GM12878 (cell line): ENCODE results near the gene GNLY. TPM values are rescaled to one million over a fixed set of nuclear protein-coding genes. Genes with fewer than 3 reads are reported as not detected.

Source experiments
- ATAC-seq: fragments of 200-7000 bp; cut with Tn5 transposase; 3 replicates; pipeline ENCODE4 v1.9.1; 2020; ENCODE audit warnings: mild to moderate bottlenecking, moderate library complexity
- BruUV-seq: library from RNA; stranded (reverse); fragments of 400-500 nt; replicated peaks from 2 replicates; lab custom pipeline; 2021; lab: Mats Ljungman, UMichigan
- CTCF ChIA-PET: fragments of 300-600 bp; sonication (Branson Sonifier 250); formaldehyde crosslinking; extraction: SDS; loops from one replicate; lab custom pipeline; 2021; ENCODE audit warnings: inconsistent platforms; lab: Yijun Ruan, JAX
- POLR2A ChIA-PET: fragments of 350-600 bp; formaldehyde crosslinking; extraction: SDS; loops from one replicate; lab custom pipeline; 2021; ENCODE audit warnings: inconsistent platforms; lab: Charles Lee
- RAD21 ChIA-PET: fragments of 300-600 bp; sonication (Branson Sonifier 250); formaldehyde crosslinking; loops from one replicate; lab custom pipeline; 2023; ENCODE audit warnings: antibody characterized with exemption; ENCODE audit not compliant: unreplicated experiment; lab: Charles Lee
- SMC1A ChIA-PET: fragments of 300-600 bp; sonication (Branson Sonifier 250); formaldehyde crosslinking; loops from one replicate; lab custom pipeline; 2023; ENCODE audit not compliant: unreplicated experiment, uncharacterized antibody; lab: Charles Lee
- DNase-seq: peaks from one replicate; pipeline ENCODE4 v3.0.0-alpha.2; 2011; ENCODE audit warnings: low read depth, low spot score
- FAIRE-seq: peaks from 3 replicates; lab custom pipeline; 2011; peaks lifted over from hg19 to GRCh38; lab: Jason Lieb, UNC
- H2AFZ ChIP-seq: 2 replicates; pipeline ENCODE4 v1.6.0; 2011; ENCODE audit warnings: low read depth, low read length, control low read depth; ENCODE audit not compliant: control insufficient read depth
- H3K27ac ChIP-seq: 2 replicates; pipeline ENCODE4 v1.5.1; 2011; ENCODE audit warnings: control low read depth; ENCODE audit not compliant: control insufficient read depth, insufficient read depth
- H3K27me3 ChIP-seq, 2 experiments: replicated peaks in 1 of 2; 2 replicates each; pipeline versions ENCODE4 v1.6.0 to v1.6.1; 2011; ENCODE audit warnings: low read length in 1 of 2; ENCODE audit not compliant: control insufficient read depth in 2 of 2, insufficient read depth in 2 of 2
- H3K36me3 ChIP-seq, 2 experiments: 2 replicates each; pipeline ENCODE4 v1.5.1; 2011; ENCODE audit warnings: low read length in 1 of 2; ENCODE audit not compliant: control insufficient read depth in 2 of 2, insufficient read depth in 2 of 2
- H3K4me1 ChIP-seq: 2 replicates; pipeline ENCODE4 v1.6.1; 2011; ENCODE audit warnings: mild to moderate bottlenecking, low read length, moderate library complexity, mixed read lengths; ENCODE audit not compliant: control insufficient read depth, insufficient read depth
- H3K4me2 ChIP-seq: 2 replicates; pipeline ENCODE4 v1.6.0; 2011; ENCODE audit warnings: control low read depth; ENCODE audit not compliant: control insufficient read depth, insufficient read depth
- H3K4me3 ChIP-seq: fragments of 200-600 bp; sonication (generic); 2 replicates; pipeline ENCODE4 v1.5.1; 2016
- H3K79me2 ChIP-seq: 2 replicates; pipeline ENCODE4 v1.6.0; 2011; ENCODE audit warnings: low read length; ENCODE audit not compliant: control insufficient read depth, insufficient read depth
- H3K9ac ChIP-seq: 2 replicates; pipeline ENCODE4 v1.8.0; 2011; ENCODE audit warnings: low read length, control low read depth, mixed read lengths; ENCODE audit not compliant: control insufficient read depth, insufficient read depth
- H3K9me3 ChIP-seq: replicated peaks from 3 replicates; pipeline ENCODE4 v1.5.1; 2011; ENCODE audit warnings: mild to moderate bottlenecking, low read length; ENCODE audit not compliant: control insufficient read depth, insufficient read depth
- H4K20me1 ChIP-seq: 2 replicates; pipeline ENCODE4 v1.6.0; 2011; ENCODE audit not compliant: control insufficient read depth, insufficient read depth
- ASH2L ChIP-seq: fragments of 300-600, 200-600 bp; sonication (generic); IDR thresholded peaks from 2 replicates; pipeline ENCODE4 v1.6.1; 2017; ENCODE audit warnings: low read depth, mild to moderate bottlenecking, borderline replicate concordance
- EED ChIP-seq: sonication (generic); IDR thresholded peaks from 2 replicates; pipeline ENCODE4 v1.6.1; 2016; ENCODE audit warnings: antibody characterized with exemption, low read depth
- FOXK2 ChIP-seq: fragments of 450-650 bp; IDR thresholded peaks from 2 replicates; pipeline ENCODE4 v1.6.1; 2017; ENCODE audit warnings: mild to moderate bottlenecking, moderate library complexity
- IRF4 ChIP-seq: IDR thresholded peaks from 2 replicates; pipeline ENCODE4 v1.6.1; 2011; ENCODE audit warnings: low read depth, low read length
- PML ChIP-seq: IDR thresholded peaks from 2 replicates; pipeline ENCODE4 v1.6.1; 2012; ENCODE audit warnings: low read length, inconsistent platforms
- RAD51 ChIP-seq: fragments of 450-650 bp; IDR thresholded peaks from 2 replicates; pipeline ENCODE4 v1.6.1; 2016; ENCODE audit warnings: moderate library complexity, mild to moderate bottlenecking, inconsistent platforms
- RCOR1 ChIP-seq: conservative IDR thresholded peaks from 2 replicates; pipeline ENCODE4 v1.6.1; 2012; ENCODE audit warnings: low read depth, low read length, improper control_type of control experiment
- SMARCA5 ChIP-seq: fragments of 450-650 bp; IDR thresholded peaks from 2 replicates; pipeline ENCODE4 v1.6.1; 2017; ENCODE audit warnings: mild to moderate bottlenecking
- TCF7 ChIP-seq: IDR thresholded peaks from 2 replicates; pipeline ENCODE4 v1.6.1; 2014; ENCODE audit warnings: antibody characterized with exemption, borderline replicate concordance
- YBX1 ChIP-seq: fragments of 450-650 bp; IDR thresholded peaks from 2 replicates; pipeline ENCODE4 v1.6.1; 2016; ENCODE audit warnings: antibody characterized with exemption
- ZBED1 ChIP-seq: IDR thresholded peaks from 2 replicates; pipeline ENCODE4 v1.6.1; 2016; ENCODE audit warnings: borderline replicate concordance
- ZNF217 ChIP-seq: fragments of 450-650 bp; IDR thresholded peaks from 2 replicates; pipeline ENCODE4 v1.6.1; 2017; ENCODE audit warnings: antibody characterized with exemption, mild to moderate bottlenecking
- ZNF24 ChIP-seq: fragments of 450-650 bp; IDR thresholded peaks from 2 replicates; pipeline ENCODE4 v1.6.1; 2017; ENCODE audit warnings: antibody characterized with exemption, mild to moderate bottlenecking
- WGBS: methylation state at CpG from one replicate; pipeline ENCODE4 v1.1.6; 2016; ENCODE audit warnings: low lambda C conversion rate; ENCODE audit not compliant: insufficient replicate concordance, insufficient coverage; ENCODE audit errors: missing lambda C conversion rate; 5-methylcytosine and 5-hydroxymethylcytosine counted together
- in situ Hi-C: fragments of 300-500 bp; cut with MboI; formaldehyde crosslinking; loops from 9 replicates; pipeline ENCODE4 v1.14.3; 2018; ENCODE audit warnings: mixed read lengths
- intact Hi-C: fragments of 100-400 bp; cut with micrococcal nuclease; formaldehyde crosslinking; loops from one replicate; pipeline ENCODE4 v1.14.2; 2022; ENCODE audit not compliant: unreplicated experiment
- polyA plus RNA-seq, 11 experiments: library from polyadenylated mRNA; depleted of rRNA in 4 of 11; unstranded in 6 of 11; stranded (reverse) in 5 of 11; fragments of >200 nt; fragmentation: Nextera tagmentation in 4 of 11; fragmentation: Illumina TruSeq in 1 of 11; extraction: Ambion mirVana in 4 of 11; extraction: Trizol in 1 of 11; gene quantifications; 1 replicate in 1 of 11; 2 replicates in 10 of 11; pipeline versions ENCODE4 v1.2.1 to v1.2.3, GENCODE V29; 2011 to 2016; ENCODE audit warnings: inconsistent platforms in 2 of 11, missing spikeins in 2 of 11, low read depth in 1 of 11
- total RNA-seq, 4 experiments: library from RNA; depleted of rRNA in 3 of 4; stranded (reverse); fragments of >200 nt in 3 of 4; fragmentation: Illumina TruSeq in 1 of 4; extraction: Trizol in 1 of 4; gene quantifications; 2 replicates each; pipeline versions ENCODE4 v1.2.1 to v1.2.3, GENCODE V29; 2013 to 2021
- TF ChIP-seq, protein P1 (sequence below): fragments of 450-650 bp; IDR thresholded peaks from 2 replicates; pipeline ENCODE4 v1.6.1; 2017; ENCODE audit warnings: mild to moderate bottlenecking, low read depth, inconsistent platforms; ENCODE audit not compliant: poor library complexity, severe bottlenecking

The GNLY gene
- total and polyA plus RNA-seq, 10 of the 15 experiments (the other 5 are each of a cell fraction or from before 2014, with no cell fraction given), result 0.18 to 0.42 TPM; not detected in 8

DNA sequence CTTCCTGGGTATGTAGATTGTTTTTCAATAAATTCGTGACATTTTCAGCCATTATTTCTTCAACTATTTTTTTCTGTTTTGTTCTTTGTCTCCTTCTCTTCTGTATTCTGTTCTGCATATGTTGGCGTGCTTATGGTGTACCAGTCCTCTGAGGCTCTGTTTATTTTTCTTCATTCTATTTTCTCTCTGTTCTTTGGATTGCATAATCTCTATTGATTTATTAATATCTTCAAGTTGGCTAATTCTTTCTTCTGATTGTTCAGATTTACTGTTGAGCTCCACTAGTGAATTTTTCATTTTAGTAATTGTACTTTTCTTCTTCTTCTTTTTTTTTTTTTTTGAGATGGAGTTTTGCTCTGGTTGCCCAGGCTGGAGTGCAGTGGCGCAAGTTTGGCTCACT, 9.9 kb downstream of the GNLY start:
- H3K4me3 ChIP-seq, result no peak overlapping the region
- ChIA-PET POLR2A (interaction anchor here (0.6 to 1.7 kb wide), 5 partner anchors 35 to 342 kb away, joined by 3 to 8 read pairs (median 3); no protein-coding TSS in a partner anchor), CTCF (interaction anchor here (1.2 to 10.2 kb wide), 10 partner anchors 11 to 375 kb away, joined by 3 to 194 read pairs (median 16); partner anchors contain the start of genes GNLY and MAT2A), SMC1A (interaction anchor here (0.6 to 9.8 kb wide), 19 partner anchors 11 to 402 kb away, joined by 3 to 75 read pairs (median 5); partner anchors contain the start of genes GNLY, POLR1A and PTCD3)
- no peak overlapping the region; the same call in 1 of the 2 replicates for H3K27ac ChIP-seq
- 50% methylated on average over 2 of the region's 3 CpGs for WGBS
- peak; percentile 33; the same call in 1 of the 2 replicates for TF ChIP-seq YBX1
- no peak for TF ChIP-seq ZNF217
- TF ChIP-seq, all 136 proteins: peak for 1
- H3K36me3 ChIP-seq, result no peaks in the 10 kb centered on the region
- H3K9ac ChIP-seq, result no peak overlapping the region
- no TSS peak for BruUV-seq
- H4K20me1 ChIP-seq, result no peaks in the 10 kb centered on the region
- in situ Hi-C loops, result no loop called here
- no peak overlapping the region for H2AFZ ChIP-seq
- intact Hi-C loops, result no loop called here
- ATAC-seq, result no peak
- H3K4me2 ChIP-seq, result no peak overlapping the region
- H3K79me2 ChIP-seq, result no peaks in the 10 kb centered on the region
- no peaks in the 10 kb centered on the region for H3K9me3 ChIP-seq
- H3K27me3 ChIP-seq, result no peaks in the 10 kb centered on the region
- FAIRE-seq, result no peak
- RAD21 ChIA-PET, result interaction anchor here (0.8 to 6.5 kb wide), 10 partner anchors 22 to 375 kb away, joined by 3 to 94 read pairs (median 3); no protein-coding TSS in a partner anchor
- DNase-seq, result no peak
- H3K4me1 ChIP-seq, result peaks cover 21% of the 10 kb centered on the region

DNA sequence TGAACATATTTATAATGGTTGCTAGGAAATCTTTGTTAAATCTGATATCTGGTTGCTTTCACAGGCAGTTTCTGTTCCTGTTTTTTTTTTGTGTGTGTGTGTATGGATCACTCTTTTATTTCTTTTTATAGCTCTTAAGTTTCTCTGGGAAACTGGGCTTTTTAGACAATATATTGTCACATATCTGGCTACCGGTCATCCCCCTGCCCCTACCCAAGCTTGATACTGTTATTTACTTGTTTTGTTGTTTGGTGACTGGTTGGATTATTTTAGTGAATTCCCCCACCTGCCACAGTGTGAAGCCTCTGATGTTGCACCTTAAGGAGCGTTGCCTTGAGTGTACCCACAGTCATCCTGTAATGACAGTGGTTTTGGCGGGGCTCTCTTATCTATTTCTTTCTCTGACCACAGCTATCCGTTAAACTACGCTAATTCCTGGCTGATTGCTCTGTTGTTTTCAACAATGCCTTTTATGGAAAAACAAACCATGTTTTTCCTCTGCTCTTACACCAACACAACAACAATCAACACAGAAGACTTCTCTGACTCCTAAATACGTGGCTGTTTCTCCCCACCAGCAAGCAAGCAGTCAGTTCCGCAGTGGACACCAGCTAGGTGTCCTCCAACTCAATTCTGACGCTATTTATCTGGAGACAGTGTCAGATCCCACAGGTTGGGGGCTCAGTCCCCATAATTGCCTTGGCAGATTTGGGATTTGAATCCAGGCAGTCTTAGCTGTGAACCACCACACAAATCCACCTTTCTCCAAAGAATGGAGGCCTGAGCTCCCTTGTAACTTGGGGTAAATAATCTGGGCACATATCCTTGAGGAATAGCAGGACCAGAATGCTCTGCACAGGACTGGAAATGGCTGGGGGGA, 10.9 kb downstream of the GNLY start:
- CTCF ChIA-PET, result interaction anchor here (0.9 to 10.2 kb wide), 23 partner anchors 7 to 374 kb away, joined by 3 to 194 read pairs (median 5); partner anchors contain the start of genes GNLY, MAT2A and SFTPB
- H3K4me1 ChIP-seq, result peaks cover 21% of the 10 kb centered on the region
- H4K20me1 ChIP-seq, result no peaks in the 10 kb centered on the region
- in situ Hi-C loops (loop anchor here (5.0 kb wide), 1 partner anchor 68 kb away; no protein-coding TSS in a partner anchor), intact Hi-C loops (loop anchor here (5.0 kb wide), 1 partner anchor 283 kb away; no protein-coding TSS in a partner anchor)
- H3K27ac ChIP-seq, result peak overlapping the region; percentile 70
- RAD21 ChIA-PET, result interaction anchor here (0.7 to 6.5 kb wide), 18 partner anchors 13 to 374 kb away, joined by 3 to 94 read pairs (median 4); no protein-coding TSS in a partner anchor
- DNase-seq (peak; percentile 63), FAIRE-seq (peak; percentile 92), ATAC-seq (peak; percentile 88)
- no peaks in the 10 kb centered on the region for H3K36me3 ChIP-seq
- H3K4me3 ChIP-seq, result peak overlapping the region; percentile 37; the same call in 1 of the 2 replicates
- no peaks in the 10 kb centered on the region for H3K9me3 ChIP-seq
- H3K4me2 ChIP-seq, result peak overlapping the region; percentile 79
- no peaks in the 10 kb centered on the region for H3K79me2 ChIP-seq
- H3K27me3 ChIP-seq, result no peaks in the 10 kb centered on the region
- POLR2A ChIA-PET, result interaction anchor here (0.5 to 1.7 kb wide), 6 partner anchors 20 to 286 kb away, joined by 3 to 8 read pairs (median 4); partner anchors contain the start of gene SH2D6
- H2AFZ ChIP-seq, result peak overlapping the region; percentile 60
- SMC1A ChIA-PET, result interaction anchor here (0.7 to 9.8 kb wide), 21 partner anchors 8 to 393 kb away, joined by 3 to 75 read pairs (median 5); partner anchors contain the start of gene GNLY
- 24% methylated on average over 8 of the region's 8 CpGs for WGBS
- BruUV-seq, result no TSS peak
- peak overlapping the region; percentile 40 for H3K9ac ChIP-seq
- TF ChIP-seq EED (peak; percentile 61; the same call in 1 of the 2 replicates), SMARCA5 (peak; percentile 83), PML (peak; percentile 61), RAD51 (no peak), TCF7 (peak; percentile 64; the same call in 1 of the 2 replicates), ZBED1 (peak; percentile 59; the same call in 1 of the 2 replicates), IRF4 (0 out of 2 replicates have a peak, but pooled peaks have one; percentile 7), RCOR1 (no peak), ZNF24 (no peak), ASH2L (peak; percentile 52; the same call in 1 of the 2 replicates), FOXK2 (no peak)
- TF ChIP-seq, protein P1, sequence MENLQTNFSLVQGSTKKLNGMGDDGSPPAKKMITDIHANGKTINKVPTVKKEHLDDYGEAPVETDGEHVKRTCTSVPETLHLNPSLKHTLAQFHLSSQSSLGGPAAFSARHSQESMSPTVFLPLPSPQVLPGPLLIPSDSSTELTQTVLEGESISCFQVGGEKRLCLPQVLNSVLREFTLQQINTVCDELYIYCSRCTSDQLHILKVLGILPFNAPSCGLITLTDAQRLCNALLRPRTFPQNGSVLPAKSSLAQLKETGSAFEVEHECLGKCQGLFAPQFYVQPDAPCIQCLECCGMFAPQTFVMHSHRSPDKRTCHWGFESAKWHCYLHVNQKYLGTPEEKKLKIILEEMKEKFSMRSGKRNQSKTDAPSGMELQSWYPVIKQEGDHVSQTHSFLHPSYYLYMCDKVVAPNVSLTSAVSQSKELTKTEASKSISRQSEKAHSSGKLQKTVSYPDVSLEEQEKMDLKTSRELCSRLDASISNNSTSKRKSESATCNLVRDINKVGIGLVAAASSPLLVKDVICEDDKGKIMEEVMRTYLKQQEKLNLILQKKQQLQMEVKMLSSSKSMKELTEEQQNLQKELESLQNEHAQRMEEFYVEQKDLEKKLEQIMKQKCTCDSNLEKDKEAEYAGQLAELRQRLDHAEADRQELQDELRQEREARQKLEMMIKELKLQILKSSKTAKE, result peak; percentile 52
